K562 (cell line): ENCODE measurements around the gene LBHD1. TPM values are rescaled to one million over a fixed set of nuclear protein-coding genes. Genes with fewer than 3 reads are reported as not detected.

Experiments used
- GMEB1 ChIP-seq: fragments of 250-450 bp; sonication (Bioruptor Pico); IDR thresholded peaks from 2 replicates; pipeline ENCODE4 v1.4.0; 2020; ENCODE audit warnings: mild to moderate bottlenecking
- MGA ChIP-seq: fragments of 450-650 bp; IDR thresholded peaks from 2 replicates; pipeline ENCODE4 v1.6.1; 2016; ENCODE audit warnings: mild to moderate bottlenecking, moderate library complexity
- SNIP1 ChIP-seq: fragments of 450-650 bp; IDR thresholded peaks from 2 replicates; pipeline ENCODE4 v1.7.1; 2017; ENCODE audit warnings: low read depth, mild to moderate bottlenecking
- ZBTB49 ChIP-seq: sonication (generic); formaldehyde crosslinking; IDR thresholded peaks from 2 replicates; pipeline ENCODE4 v1.8.0; 2022; ENCODE audit warnings: missing genetic modification reagents, mild to moderate bottlenecking, borderline replicate concordance
- ZNF609 ChIP-seq: sonication (generic); formaldehyde crosslinking; IDR thresholded peaks from 2 replicates; pipeline ENCODE4 v1.8.1; 2023; ENCODE audit warnings: missing genetic modification reagents, mild to moderate bottlenecking, borderline replicate concordance
- polyA plus RNA-seq, 8 experiments: library from polyadenylated mRNA; depleted of rRNA in 4 of 8; stranded (reverse) in 5 of 8; unstranded in 3 of 8; fragments of >200 nt; fragmentation: Nextera tagmentation in 2 of 8; fragmentation: Illumina TruSeq in 1 of 8; extraction: Ambion mirVana in 2 of 8; extraction: Trizol in 1 of 8; gene quantifications; 2 replicates each; pipeline versions ENCODE4 v1.2.1 to v1.2.3, GENCODE V29; 2011 to 2014; ENCODE audit warnings: inconsistent platforms in 1 of 8, missing spikeins in 1 of 8
- total RNA-seq, 7 experiments: library from RNA; depleted of rRNA in 6 of 7; stranded (reverse); fragments of >200 nt in 6 of 7; fragmentation: Illumina TruSeq in 2 of 7; extraction: Trizol in 2 of 7; gene quantifications; 2 replicates each; pipeline versions ENCODE4 v1.2.1 to v1.2.3, GENCODE V29; 2011 to 2021; ENCODE audit warnings: low replicate concordance in 1 of 7

The LBHD1 gene
- total and polyA plus RNA-seq, 9 of the 15 experiments (the other 6 are each of a cell fraction or from before 2014, with no cell fraction given) = 2.6 to 28.0 (median 12.5) TPM

GRCh38 chr11:62665075-62665598 is 6.9 kb downstream of the LBHD1 start, which contains the start of the genes C11orf98 and CSKMT (continued):
- TF ChIP-seq GMEB1 (CRISPR knock-in tag) (no peak), SNIP1 (no peak), MGA (no peak), ZBTB49 (no peak), ZNF609 (CRISPR knock-in tag) (no peak)
